A549 (cell line): ENCODE results near the gene MAGIX. TPM values are rescaled to one million over a fixed set of nuclear protein-coding genes. Genes with fewer than 3 reads are reported as not detected.

Experiments
- ATAC-seq, 2 experiments: fragments of 200-7000 bp in 1 of 2; fragments of >200 bp in 1 of 2; cut with Nextera tagmentation in 1 of 2; cut with Tn5 transposase in 1 of 2; 3 replicates each; pipeline versions ENCODE4 v1.8.0 to v1.9.1; 2018 to 2020; ENCODE audit warnings: mild to moderate bottlenecking in 1 of 2, moderate library complexity in 1 of 2
- CTCF ChIA-PET: fragments of 300-600 bp; sonication (Branson Sonifier 250); formaldehyde crosslinking; extraction: SDS; loops from one replicate; lab custom pipeline; 2021; ENCODE audit warnings: antibody characterized with exemption, inconsistent platforms; lab: Yijun Ruan, JAX
- POLR2A ChIA-PET: fragments of 350-600 bp; formaldehyde crosslinking; extraction: SDS; loops from one replicate; lab custom pipeline; 2021; ENCODE audit warnings: antibody characterized with exemption, inconsistent platforms; lab: Yijun Ruan, JAX
- DNase-seq, 2 experiments: peaks; one replicate each; pipeline versions ENCODE4 v3.0.0 to v3.0.0-alpha.2; 2011 to 2016; ENCODE audit warnings: low read depth in 1 of 2, low spot score in 1 of 2
- FAIRE-seq: peaks from 2 replicates; lab custom pipeline; 2011; peaks lifted over from hg19 to GRCh38; lab: Jason Lieb, UNC
- H3K27ac ChIP-seq, 2 experiments: fragments of >200 bp; sonication (Bioruptor Twin); formaldehyde crosslinking; 3 replicates each; pipeline ENCODE4 v1.5.1; 2016 to 2017
- H3K4me1 ChIP-seq: fragments of >200 bp; sonication (Bioruptor Twin); formaldehyde crosslinking; 3 replicates; pipeline ENCODE4 v1.6.1; 2016
- H3K4me2 ChIP-seq: fragments of >200 bp; sonication (Bioruptor Twin); formaldehyde crosslinking; 3 replicates; pipeline ENCODE4 v1.6.1; 2016
- H3K4me3 ChIP-seq: fragments of >200 bp; sonication (Bioruptor Twin); formaldehyde crosslinking; 3 replicates; pipeline ENCODE4 v1.5.1; 2016
- H3K9me3 ChIP-seq: fragments of >200 bp; sonication (Bioruptor Twin); formaldehyde crosslinking; 3 replicates; pipeline ENCODE4 v1.6.1; 2016
- BHLHE40 ChIP-seq: IDR thresholded peaks from 2 replicates; pipeline ENCODE4 v1.6.1; 2012; ENCODE audit warnings: low read depth, low read length, inconsistent platforms
- CBX2 ChIP-seq: fragments of 200-600 bp; sonication (generic); IDR thresholded peaks from 2 replicates; pipeline ENCODE4 v1.6.1; 2016; ENCODE audit warnings: low read depth, mild to moderate bottlenecking, borderline replicate concordance
- CBX8 ChIP-seq: fragments of 200-600 bp; sonication (generic); IDR thresholded peaks from 2 replicates; pipeline ENCODE4 v1.6.1; 2016
- CHD4 ChIP-seq: fragments of 200-600 bp; sonication (generic); IDR thresholded peaks from 2 replicates; pipeline ENCODE4 v1.6.1; 2016; ENCODE audit warnings: antibody characterized with exemption, mild to moderate bottlenecking, borderline replicate concordance
- EHMT2 ChIP-seq: fragments of 200-600 bp; sonication (generic); IDR thresholded peaks from 2 replicates; pipeline ENCODE4 v1.6.1; 2016; ENCODE audit warnings: antibody characterized with exemption, low read depth, mild to moderate bottlenecking, moderate library complexity
- FOSB ChIP-seq: fragments of 250-450 bp; sonication (Bioruptor Pico); IDR thresholded peaks from 2 replicates; pipeline ENCODE4 v1.5.0; 2020; ENCODE audit warnings: mild to moderate bottlenecking, moderate library complexity
- HDAC2 ChIP-seq: fragments of 200-600 bp; sonication (generic); IDR thresholded peaks from 2 replicates; pipeline ENCODE4 v1.6.1; 2016
- JUN ChIP-seq, 2 experiments: fragments of >200 bp; sonication (Bioruptor Twin); formaldehyde crosslinking; IDR thresholded peaks; 2 replicates in 1 of 2; 3 replicates in 1 of 2; pipeline ENCODE4 v1.6.1; 2016 to 2017
- JUNB ChIP-seq: fragments of >200 bp; sonication (Bioruptor Twin); formaldehyde crosslinking; IDR thresholded peaks from 2 replicates; pipeline ENCODE4 v1.6.1; 2016
- KDM5A ChIP-seq: fragments of 200-600 bp; sonication (generic); IDR thresholded peaks from 2 replicates; pipeline ENCODE4 v1.6.1; 2016; ENCODE audit warnings: antibody characterized with exemption, mild to moderate bottlenecking
- MYC ChIP-seq: IDR thresholded peaks from 2 replicates; pipeline ENCODE4 v1.6.1; 2012; ENCODE audit warnings: mild to moderate bottlenecking, inconsistent platforms, low read length, improper control_type of control experiment, borderline replicate concordance
- POLR2AphosphoS2 ChIP-seq: conservative IDR thresholded peaks from 2 replicates; pipeline ENCODE4 v1.6.1; 2012; ENCODE audit warnings: low read length, improper control_type of control experiment, inconsistent platforms
- RAD21 ChIP-seq, 2 experiments: fragments of >200 bp in 1 of 2; sonication (Bioruptor Twin) in 1 of 2; formaldehyde crosslinking in 1 of 2; IDR thresholded peaks in 1 of 2; conservative IDR thresholded peaks in 1 of 2; 2 replicates in 1 of 2; 3 replicates in 1 of 2; pipeline ENCODE4 v1.6.1; 2012 to 2018; ENCODE audit warnings: inconsistent platforms in 1 of 2
- RARB ChIP-seq: fragments of 250-450 bp; sonication (Bioruptor Pico); IDR thresholded peaks from 2 replicates; pipeline ENCODE4 v1.8.0; 2021; ENCODE audit warnings: mild to moderate bottlenecking, moderate library complexity
- RFX5 ChIP-seq: fragments of 450-650 bp; IDR thresholded peaks from 2 replicates; pipeline ENCODE4 v1.7.1; 2014; ENCODE audit warnings: antibody characterized with exemption, mild to moderate bottlenecking, moderate library complexity
- RNF2 ChIP-seq: fragments of 200-600 bp; sonication (generic); IDR thresholded peaks from 2 replicates; pipeline ENCODE4 v1.6.1; 2016; ENCODE audit warnings: low read depth, mild to moderate bottlenecking, antibody characterized with exemption, moderate library complexity, borderline replicate concordance
- SMC3 ChIP-seq: fragments of >200 bp; sonication (Bioruptor Twin); formaldehyde crosslinking; IDR thresholded peaks from 3 replicates; pipeline ENCODE4 v1.6.1; 2018; ENCODE audit warnings: inconsistent platforms
- TFCP2L1 ChIP-seq: fragments of 250-450 bp; sonication (Bioruptor Pico); IDR thresholded peaks from 2 replicates; pipeline ENCODE4 v1.5.0; 2021; ENCODE audit warnings: mild to moderate bottlenecking
- TP53 ChIP-seq: fragments of 250-450 bp; sonication (Bioruptor Pico); IDR thresholded peaks from 2 replicates; pipeline ENCODE4 v1.5.0; 2021; ENCODE audit warnings: mild to moderate bottlenecking, moderate library complexity
- ZNF302 ChIP-seq: fragments of 250-450 bp; sonication (Bioruptor Pico); IDR thresholded peaks from 2 replicates; pipeline ENCODE4 v1.9.0; 2021; ENCODE audit warnings: inconsistent platforms, mild to moderate bottlenecking, moderate library complexity
- WGBS: methylation state at CpG from one replicate; pipeline ENCODE4 v1.1.6; 2017; ENCODE audit errors: missing lambda C conversion rate; 5-methylcytosine and 5-hydroxymethylcytosine counted together
- polyA plus RNA-seq, 4 experiments: library from polyadenylated mRNA; depleted of rRNA in 3 of 4; stranded (reverse); fragments of >200 nt; fragmentation: RNase III in 1 of 4; extraction: RNeasy Plus Mini Kit Qiagen cat#74134 plus additional on column Dnase treatment in 1 of 4; gene quantifications; 2 replicates in 3 of 4; 3 replicates in 1 of 4; pipeline ENCODE4 v1.2.3, GENCODE V29; 2011 to 2017
- TF ChIP-seq, protein P1 (sequence below): IDR thresholded peaks from 2 replicates; pipeline ENCODE4 v1.6.1; 2012
- TF ChIP-seq, protein P2 (sequence below): IDR thresholded peaks from 2 replicates; pipeline ENCODE4 v1.6.1; 2012; ENCODE audit warnings: low read depth, borderline replicate concordance
- TF ChIP-seq, protein P3 (sequence below): fragments of 250-450 bp; sonication (Bioruptor Pico); IDR thresholded peaks from 2 replicates; pipeline ENCODE4 v1.5.0; 2020; ENCODE audit warnings: low read depth, mild to moderate bottlenecking, moderate library complexity
- TF ChIP-seq, protein P4 (sequence below): fragments of >200 bp; sonication (Bioruptor Twin); formaldehyde crosslinking; IDR thresholded peaks from 3 replicates; pipeline ENCODE4 v1.5.1; 2016
- TF ChIP-seq, protein P5 (sequence below): fragments of >200 bp; sonication (Bioruptor Twin); formaldehyde crosslinking; IDR thresholded peaks from 3 replicates; pipeline ENCODE4 v1.6.1; 2016

Gene MAGIX
- polyA plus RNA-seq, 2 of the 4 experiments (the other 2 are of a cell fraction), result 1.1 to 2.2 TPM

DNA sequence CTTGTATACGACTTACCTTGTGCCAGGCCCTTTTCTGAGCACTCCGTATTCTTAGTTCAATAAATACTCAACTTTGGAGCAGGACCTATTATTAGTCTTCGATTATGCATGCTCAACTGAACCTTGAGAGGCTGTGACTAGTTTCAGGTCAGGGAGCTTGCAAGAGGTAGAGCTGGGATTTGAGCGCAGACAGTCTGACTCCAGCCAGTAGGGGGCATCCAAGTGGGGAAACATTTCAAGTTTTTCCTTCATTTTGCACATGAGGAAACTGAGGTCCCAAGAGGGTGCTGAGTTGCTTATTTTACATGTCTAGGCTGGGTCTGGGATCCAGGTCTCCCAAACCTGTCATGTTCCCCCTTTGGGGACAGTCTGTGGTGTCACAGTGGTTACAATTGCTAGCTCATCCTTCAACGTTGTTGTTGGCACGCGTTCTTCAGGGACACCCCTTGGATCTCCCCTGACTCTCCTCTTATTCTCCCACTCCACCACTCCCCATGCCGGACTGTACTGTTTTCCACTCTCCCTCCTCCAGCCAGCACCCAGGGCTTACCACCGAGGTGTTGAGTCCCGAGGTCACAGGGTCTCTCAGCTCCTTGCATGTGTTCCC, 30.3 kb downstream of the MAGIX start:
- H3K4me3 ChIP-seq, result no peak overlapping the region
- peak in 1 of 2 experiments; percentile 55 for DNase-seq
- H3K9me3 ChIP-seq, result no peaks in the 10 kb centered on the region
- no peak overlapping the region for H3K4me2 ChIP-seq
- no peak for ATAC-seq
- TF ChIP-seq SMC3 (peak; percentile 33; the same call in 2 of the 3 replicates), TFCP2L1 (CRISPR knock-in tag) (no peak), MYC (no peak), RFX5 (no peak), JUN (IDR thresholded peaks at IDR 0.05) (no peak), KDM5A (no peak), HDAC2 (no peak), JUNB (no peak), RNF2 (no peak), POLR2AphosphoS2 (no peak), EHMT2 (no peak), TP53 (no peak), FOSB (CRISPR knock-in tag) (no peak), CBX8 (no peak), RAD21 (conservative IDR thresholded peaks at IDR 0.05 in 1 of 2, IDR thresholded peaks at IDR 0.05 in 1 of 2) (peak in 1 of 2 experiments; percentile 50; a peak in 3 of 5 replicates), CBX2 (no peak), RARB (no peak), CHD4 (no peak), BHLHE40 (no peak), ZNF302 (CRISPR knock-in tag) (no peak)
- TF ChIP-seq, protein P1, sequence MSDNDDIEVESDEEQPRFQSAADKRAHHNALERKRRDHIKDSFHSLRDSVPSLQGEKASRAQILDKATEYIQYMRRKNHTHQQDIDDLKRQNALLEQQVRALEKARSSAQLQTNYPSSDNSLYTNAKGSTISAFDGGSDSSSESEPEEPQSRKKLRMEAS, result no peak
- TF ChIP-seq, protein P2, sequence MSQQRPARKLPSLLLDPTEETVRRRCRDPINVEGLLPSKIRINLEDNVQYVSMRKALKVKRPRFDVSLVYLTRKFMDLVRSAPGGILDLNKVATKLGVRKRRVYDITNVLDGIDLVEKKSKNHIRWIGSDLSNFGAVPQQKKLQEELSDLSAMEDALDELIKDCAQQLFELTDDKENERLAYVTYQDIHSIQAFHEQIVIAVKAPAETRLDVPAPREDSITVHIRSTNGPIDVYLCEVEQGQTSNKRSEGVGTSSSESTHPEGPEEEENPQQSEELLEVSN, result no peak
- TF ChIP-seq, protein P3, sequence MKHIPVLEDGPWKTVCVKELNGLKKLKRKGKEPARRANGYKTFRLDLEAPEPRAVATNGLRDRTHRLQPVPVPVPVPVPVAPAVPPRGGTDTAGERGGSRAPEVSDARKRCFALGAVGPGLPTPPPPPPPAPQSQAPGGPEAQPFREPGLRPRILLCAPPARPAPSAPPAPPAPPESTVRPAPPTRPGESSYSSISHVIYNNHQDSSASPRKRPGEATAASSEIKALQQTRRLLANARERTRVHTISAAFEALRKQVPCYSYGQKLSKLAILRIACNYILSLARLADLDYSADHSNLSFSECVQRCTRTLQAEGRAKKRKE (CRISPR knock-in tag), result no peak
- TF ChIP-seq, protein P4, sequence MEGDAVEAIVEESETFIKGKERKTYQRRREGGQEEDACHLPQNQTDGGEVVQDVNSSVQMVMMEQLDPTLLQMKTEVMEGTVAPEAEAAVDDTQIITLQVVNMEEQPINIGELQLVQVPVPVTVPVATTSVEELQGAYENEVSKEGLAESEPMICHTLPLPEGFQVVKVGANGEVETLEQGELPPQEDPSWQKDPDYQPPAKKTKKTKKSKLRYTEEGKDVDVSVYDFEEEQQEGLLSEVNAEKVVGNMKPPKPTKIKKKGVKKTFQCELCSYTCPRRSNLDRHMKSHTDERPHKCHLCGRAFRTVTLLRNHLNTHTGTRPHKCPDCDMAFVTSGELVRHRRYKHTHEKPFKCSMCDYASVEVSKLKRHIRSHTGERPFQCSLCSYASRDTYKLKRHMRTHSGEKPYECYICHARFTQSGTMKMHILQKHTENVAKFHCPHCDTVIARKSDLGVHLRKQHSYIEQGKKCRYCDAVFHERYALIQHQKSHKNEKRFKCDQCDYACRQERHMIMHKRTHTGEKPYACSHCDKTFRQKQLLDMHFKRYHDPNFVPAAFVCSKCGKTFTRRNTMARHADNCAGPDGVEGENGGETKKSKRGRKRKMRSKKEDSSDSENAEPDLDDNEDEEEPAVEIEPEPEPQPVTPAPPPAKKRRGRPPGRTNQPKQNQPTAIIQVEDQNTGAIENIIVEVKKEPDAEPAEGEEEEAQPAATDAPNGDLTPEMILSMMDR, result peak; percentile 54
- TF ChIP-seq, protein P5, sequence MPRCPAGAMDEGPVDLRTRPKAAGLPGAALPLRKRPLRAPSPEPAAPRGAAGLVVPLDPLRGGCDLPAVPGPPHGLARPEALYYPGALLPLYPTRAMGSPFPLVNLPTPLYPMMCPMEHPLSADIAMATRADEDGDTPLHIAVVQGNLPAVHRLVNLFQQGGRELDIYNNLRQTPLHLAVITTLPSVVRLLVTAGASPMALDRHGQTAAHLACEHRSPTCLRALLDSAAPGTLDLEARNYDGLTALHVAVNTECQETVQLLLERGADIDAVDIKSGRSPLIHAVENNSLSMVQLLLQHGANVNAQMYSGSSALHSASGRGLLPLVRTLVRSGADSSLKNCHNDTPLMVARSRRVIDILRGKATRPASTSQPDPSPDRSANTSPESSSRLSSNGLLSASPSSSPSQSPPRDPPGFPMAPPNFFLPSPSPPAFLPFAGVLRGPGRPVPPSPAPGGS, result no peak
- ChIA-PET POLR2A (interaction anchor here (1.0 to 1.6 kb wide), 2 partner anchors 76 to 686 kb away, joined by 3 to 6 read pairs; no protein-coding TSS in a partner anchor), CTCF (interaction anchor here (0.8 to 1.8 kb wide), 25 partner anchors 9 to 648 kb away, joined by 3 to 8 read pairs (median 4); partner anchors contain the start of gene PLP2)
- no peak overlapping the region for H3K27ac ChIP-seq
- FAIRE-seq, result peak; percentile 99
- peaks cover 17% of the 10 kb centered on the region; the same call in 2 of the 3 replicates for H3K4me1 ChIP-seq
- 57% methylated on average over 10 of the region's 10 CpGs for WGBS
